ENCODE data around the gene MEIKIN.

- no peak for TF ChIP-seq CTCF (optimal IDR thresholded peaks at IDR 0.05 in 1 of 3, IDR thresholded peaks at IDR 0.05 in 1 of 3, conservative IDR thresholded peaks at IDR 0.05 in 1 of 3; ENCODE audit: extremely low read depth in 1 of 3, insufficient read depth in 2 of 3, low read length in 3 of 3)
- no peak for TF ChIP-seq EZH2 (IDR thresholded peaks at IDR 0.05; ENCODE audit: low read length)
These were observed 175.5 kb downstream of the MEIKIN start for GRCh38 chr5:131769961-131770360.

Measured in keratinocyte (primary cell).